Stimulated activated CD8-positive, alpha-beta memory T cell treated with anti-CD3 and anti-CD28 coated beads, Interleukin-7, amount 100 ng/mL, for 24 hours (primary cell): Measurements from ENCODE around the gene PAM.
"Not testable (repeated sequence)": the region's sequence is repeated elsewhere in the genome, so short reads cannot be mapped to it uniquely, and the experiment has no call there.

Experiments
- DNase-seq: peaks from one replicate; pipeline ENCODE4 v3.0.0-alpha.2; 2020; ENCODE audit warnings: low read depth

The PAM gene

DNA sequence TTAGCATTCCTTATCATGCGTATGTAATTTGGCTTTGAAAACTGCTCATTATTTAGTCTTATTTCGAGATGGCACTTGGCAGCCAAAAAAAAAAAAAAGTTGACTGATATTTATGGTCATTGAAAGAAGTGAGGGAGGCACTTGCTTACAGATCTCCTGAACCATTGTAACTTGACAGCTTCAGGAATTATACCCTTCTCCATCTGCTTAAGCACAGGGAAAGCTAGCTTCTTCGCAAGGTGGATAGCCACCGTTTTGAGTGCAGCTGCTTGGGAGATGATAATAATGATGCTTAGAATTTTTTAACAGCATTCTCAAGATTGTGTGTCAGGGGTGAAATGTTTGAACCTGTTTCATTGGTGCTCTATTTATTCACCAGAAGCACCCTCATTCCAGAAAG, 248.8 kb downstream of the PAM start:
- DNase-seq: no peak

DNA sequence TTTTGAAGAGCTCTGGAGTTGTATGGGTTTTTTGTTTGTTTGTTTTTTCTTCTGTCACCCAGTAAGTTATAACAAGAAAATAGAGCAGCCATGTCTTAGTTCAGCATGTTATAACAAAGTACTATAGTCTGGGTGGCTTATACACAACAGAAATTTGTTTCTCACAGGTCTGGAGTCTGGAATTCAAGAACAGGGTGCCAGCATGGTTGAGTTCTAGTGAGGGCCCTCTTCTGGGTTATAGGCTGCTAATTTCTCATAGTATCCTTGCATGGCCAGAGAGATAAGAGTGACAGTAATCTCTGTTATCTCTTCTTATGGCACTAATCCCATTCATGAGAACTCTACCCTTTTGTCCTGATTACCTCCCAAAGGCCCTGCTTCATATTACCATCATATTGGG, 250.2 kb downstream of the PAM start:
- no peak for DNase-seq

DNA sequence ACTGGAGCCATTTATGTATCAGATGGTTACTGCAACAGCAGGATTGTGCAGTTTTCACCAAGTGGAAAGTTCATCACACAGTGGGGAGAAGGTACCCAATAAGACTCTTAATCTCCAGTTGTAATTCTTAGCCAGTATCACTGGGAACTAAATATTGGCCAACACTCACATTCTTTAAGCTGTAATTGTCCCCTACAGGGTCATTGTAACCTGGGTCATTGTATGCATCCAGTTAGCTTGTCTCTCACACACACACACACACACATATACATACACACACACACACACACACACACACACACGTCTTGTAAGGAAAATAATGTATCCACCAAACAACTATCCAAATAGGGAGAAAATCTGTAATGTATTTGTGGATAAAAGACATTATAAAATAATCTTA, 251.8 kb downstream of the PAM start:
- no peak for DNase-seq

DNA sequence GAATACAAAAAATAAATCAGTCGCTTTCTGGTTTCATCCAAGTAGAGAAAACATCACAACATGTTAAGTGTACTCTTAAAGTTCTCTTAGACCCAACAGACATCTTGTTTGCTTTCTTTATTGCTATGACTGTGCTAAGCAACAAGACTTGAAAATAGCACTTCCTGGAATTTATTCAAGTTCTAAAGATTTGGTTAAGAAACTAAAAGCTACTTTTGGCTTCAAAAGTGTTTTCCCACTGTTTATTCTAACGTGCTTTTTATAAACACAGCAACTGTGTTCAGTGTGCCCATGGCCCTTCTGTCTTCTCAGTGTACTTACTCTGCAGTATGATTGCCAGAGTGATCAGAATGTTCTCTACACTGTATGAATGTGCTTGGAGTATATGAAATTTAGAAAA, 255.1 kb downstream of the PAM start:
- DNase-seq: no peak

DNA sequence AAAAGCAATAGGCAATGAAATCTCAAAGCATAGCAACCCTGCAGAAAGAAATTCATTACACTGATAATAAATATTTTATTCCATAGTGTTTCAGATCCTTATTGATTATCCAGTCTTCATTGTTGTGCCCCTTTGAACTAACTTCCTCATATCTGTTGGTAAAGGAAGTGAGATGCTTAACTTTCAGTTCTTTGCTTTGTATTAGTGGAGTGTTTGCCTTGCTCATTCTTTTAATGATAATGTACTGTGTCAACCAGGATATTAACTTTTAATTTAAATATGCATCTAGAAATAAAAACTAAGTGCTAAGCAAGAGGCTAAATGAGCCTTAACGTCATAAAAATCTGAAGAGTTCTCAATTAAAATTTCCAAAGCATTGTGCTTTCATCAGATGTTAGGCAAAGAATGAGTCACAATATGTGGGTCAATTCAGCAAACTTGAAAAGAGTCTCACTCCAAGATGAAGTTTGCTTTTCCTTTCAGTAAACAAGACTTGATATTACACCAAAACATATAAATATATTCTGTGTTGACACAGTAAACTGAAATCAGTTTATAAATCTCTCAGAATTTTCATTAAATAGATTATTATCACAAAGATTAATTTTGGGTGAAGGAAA, 258.9 kb downstream of the PAM start:
- no peak for DNase-seq

DNA sequence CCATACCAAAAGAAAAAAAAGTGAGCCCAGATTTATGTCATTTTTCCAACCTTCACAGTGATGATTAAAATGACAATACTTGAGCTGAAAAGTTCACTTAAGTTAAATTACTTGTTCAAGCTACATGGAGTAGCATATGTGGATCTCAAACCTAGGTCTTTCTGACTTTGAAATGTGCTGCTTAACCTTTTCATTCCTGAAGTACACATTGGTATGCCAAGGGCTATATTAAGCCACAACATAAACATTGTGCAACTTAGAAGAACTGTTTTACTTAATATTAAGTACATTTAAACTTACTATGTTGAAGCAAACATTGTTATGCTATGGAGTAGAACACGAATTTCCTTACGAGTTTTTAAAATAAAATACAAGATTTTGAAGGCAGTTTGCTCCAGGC, 259.9 kb downstream of the PAM start:
- no peak for DNase-seq

DNA sequence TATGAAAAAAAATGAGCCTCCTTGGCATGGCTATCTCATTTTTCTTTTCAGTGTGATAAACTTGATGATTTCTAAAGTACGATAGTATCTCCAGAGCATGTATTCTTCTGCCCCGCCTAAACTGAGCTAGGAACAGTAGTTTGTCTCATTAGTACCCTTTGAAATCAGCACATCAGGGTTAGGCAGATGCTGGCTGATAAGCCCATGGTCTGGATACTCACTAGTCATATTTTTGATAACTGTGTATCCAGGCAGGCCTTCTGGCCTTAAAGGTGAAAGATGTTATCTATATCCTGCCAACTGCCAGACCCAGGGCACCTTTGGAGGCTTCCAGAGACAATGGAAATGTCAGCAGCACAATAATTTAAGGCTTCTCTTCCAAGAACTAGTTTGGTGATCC, 261.1 kb downstream of the PAM start:
- no peak for DNase-seq

DNA sequence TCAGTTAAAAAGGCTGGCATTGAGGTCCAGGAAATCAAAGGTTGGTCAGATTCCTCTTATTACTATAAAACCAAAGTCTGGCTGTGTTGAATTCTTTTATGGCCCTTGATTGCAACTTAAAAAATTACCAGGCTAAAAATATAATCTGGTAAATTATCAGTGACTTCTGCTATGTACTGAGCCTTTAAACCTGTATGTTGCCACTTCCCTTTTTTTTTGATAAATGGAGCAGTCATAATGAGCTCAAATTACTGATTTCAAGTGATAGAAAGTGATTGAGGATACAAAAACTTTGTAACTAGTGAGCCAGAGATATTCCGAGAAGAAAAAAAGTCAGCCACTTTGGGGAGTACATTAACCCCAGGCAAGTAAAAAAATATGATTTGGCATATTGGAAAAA, 264.7 kb downstream of the PAM start:
- no peak for DNase-seq

DNA sequence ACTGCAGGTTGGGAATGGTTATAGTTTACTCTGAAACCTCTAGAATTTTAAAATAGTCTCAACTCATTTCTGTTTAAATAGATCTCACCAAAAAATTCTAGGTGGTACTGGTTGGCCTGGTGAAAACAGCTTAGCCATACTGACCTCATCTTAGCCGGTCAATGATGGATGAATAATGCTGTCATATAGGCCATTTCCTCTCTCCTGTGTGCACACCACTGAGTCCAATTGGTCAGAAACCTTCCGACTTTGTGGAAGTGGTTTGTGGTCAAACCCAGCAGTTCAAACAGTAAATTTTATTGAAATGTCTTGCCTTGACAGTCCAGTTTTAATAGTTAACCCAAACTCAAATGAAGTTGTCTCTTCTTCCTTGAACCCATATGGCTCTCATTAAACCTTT, 266.2 kb downstream of the PAM start:
- no peak for DNase-seq

DNA sequence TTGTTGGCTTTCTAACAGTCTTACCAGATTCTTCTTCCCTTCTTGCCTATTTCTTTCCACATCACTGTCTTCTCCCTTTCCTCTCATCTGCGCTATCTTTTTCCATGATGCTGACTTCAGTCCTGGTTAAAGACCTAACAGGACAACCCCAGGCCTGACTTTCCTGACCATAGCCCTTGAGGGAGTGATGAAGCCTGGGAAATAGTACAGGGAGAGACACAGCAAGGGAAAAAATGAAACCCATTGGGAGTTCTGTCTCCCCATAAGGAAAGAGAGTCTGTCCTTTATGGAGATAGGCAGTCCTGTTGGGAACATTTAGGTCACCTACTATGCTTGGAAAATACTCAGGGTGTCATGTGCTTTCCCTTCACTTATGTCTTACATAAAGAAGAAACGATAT, 272.2 kb downstream of the PAM start:
- DNase-seq: no peak

DNA sequence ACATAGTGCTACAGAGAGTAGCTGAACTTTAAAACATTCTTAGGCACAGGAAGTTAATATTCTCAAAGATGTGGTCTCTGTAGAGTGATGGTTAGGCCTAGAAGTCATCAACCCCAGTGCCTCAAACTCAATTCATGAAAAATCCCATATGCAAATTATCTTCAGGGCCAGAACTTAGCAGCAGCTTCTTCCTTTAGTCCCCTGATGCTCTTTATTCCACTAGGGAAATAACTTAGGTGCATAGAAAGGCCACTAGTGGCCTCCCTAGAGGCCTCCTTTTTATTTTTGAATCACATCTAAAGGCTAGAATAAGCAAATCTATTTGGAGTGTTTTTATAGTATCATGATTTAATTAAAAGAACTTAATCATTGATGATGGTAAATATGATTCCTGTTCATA, 276.5 kb downstream of the PAM start:
- DNase-seq: no peak

DNA sequence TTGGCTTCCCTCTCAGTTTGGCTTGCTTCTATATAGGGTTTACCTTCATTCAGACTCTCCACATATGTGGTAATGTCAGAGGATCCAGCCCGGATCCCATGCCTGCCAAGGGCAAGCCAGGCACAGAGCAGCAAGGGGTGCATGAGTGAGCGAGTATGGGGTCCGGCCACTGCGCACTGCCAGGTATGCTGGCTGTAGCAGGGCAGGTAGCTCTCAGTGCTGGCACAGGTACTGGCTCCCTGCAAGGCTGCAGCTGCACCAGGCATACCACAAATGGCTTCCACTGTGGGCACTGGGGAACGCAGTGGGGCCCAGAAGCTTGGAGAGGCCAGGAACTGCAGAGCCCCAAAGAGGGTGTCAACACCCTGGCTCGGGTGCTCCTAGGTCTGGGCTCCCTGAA, 278.6 kb downstream of the PAM start:
- no peak for DNase-seq

DNA sequence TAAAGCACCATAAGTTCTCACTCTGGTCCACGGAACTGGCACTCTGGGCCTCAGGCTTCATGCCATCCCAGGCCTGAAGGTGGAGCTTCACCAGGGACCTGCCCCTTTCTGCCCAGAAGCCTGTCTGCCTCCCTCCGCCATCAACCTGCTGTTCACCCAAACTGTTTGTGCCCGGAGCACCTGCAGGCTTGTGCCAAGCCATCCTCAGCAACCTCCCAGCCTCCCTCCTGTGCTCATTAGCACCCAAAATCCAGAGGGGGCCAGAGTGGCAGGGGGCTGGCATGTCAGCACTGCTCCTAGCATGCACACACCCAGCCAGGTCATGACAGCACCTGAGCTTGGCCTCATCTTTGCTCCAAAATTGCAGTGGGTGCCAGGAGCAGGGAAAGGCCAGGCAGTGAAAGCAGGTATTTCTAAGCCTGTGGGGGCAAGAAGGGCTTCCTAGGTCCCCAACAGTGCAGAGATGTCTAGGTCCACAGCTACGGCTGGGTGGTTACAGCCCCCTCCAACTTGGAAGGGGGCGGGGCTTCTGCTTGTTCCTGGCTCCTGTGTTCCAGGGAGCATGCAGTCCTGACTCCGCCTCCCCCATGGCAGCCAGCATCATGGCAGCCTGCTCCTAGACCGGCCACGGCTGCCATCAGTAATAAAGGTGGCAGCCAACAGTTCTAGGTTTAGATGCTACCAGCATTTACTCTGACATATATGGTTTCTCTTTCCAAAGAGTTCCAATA, 279.7 kb downstream of the PAM start:
- no peak for DNase-seq

DNA sequence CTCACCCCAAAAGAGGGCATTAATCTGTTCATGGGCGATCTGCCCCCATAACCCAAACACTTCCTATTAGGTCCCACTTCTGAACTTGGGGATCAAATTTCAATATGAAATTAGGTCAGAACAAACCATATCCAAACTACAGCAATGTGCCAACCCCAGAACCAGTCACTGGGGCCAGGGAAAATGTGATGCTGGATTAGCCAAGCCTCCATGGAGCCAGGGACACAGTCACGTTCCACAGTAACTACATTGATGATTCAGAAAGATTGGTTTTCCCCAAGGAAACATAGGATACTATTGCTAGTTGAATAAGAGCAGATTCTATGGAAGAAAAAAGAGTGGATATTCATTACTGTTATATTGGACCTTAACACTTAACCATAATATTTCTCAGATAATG, 280.6 kb downstream of the PAM start:
- DNase-seq: no peak

DNA sequence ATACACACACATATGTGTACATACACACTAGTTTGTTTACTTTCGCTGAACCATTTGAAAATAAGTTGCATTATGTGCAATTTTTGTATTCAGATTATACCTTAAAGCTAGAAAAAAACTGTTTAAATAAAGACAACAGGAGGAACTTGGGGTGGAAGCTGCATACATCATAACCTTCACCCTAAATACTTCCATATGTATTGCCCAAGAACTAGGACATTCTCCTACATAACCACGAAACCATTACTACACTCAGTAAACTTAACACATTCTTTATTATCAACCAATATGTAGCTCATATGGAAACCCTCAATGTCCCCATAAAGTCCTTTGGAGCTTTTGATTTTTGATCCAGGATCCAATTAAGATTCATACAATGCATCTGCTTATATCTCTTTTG, 281.5 kb downstream of the PAM start:
- no peak for DNase-seq

DNA sequence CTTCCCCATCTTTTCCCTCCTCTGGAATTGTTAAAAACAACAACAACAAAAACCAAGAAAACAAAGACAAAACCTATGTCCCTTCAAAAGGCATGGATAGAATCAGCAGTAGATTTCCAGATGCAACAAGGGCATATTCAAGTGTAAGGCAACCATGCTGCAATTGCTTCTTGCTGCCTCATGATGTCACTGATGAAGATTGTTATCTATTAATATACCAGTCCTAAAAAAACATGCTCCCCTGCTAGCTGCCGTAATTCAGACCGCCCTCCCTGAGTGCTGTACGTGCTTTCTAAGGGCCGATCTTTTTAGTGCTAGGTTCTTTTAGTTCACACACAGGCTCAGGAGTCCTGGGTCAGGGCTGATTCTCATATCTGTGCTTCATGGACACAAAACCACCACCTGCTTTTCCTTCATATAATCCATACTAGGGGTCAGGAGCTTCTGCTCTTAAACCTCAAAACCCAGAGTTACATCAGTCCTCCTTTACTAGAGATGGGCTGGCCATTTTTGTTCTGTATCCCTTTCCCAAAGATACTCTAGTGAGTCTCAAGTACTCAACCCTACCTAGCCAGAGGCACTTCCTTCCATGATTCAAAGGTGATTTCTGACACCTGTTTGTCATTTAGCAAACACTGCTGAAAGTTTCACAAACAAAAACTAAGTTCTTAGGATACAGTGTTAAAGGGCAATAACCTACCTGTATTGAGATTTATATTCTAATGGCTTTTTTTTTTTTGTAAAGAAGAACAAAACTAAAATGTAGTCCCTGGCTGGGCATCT, 282.8 kb downstream of the PAM start:
- DNase-seq: no peak

DNA sequence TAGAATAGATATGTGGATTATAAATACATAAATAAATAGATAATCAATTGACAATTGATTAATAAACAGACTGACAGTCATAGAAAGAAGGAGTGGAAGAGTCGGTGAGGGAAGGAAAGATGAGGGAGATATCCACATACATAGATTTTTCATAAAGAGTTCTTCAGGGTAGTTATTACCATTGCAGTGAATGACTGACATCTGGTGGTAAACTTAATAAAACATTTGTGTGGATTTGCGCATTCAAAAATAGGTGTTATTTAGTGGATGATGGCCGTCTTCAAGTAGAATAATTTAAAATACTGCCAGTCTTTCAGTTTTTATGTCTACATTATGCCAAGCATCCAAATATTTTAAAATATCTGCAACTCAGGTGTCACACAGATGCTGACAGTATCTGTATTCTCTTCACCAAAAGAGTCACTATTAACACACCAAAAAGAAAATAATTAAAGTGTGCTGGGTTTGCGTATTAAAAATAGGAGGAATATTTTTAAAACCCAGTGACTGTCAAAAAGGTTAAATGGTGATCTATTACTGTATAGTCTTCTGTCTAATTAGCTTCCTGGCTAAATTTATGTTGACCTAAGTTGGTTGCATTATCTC, 286.1 kb downstream of the PAM start:
- DNase-seq: no peak

DNA sequence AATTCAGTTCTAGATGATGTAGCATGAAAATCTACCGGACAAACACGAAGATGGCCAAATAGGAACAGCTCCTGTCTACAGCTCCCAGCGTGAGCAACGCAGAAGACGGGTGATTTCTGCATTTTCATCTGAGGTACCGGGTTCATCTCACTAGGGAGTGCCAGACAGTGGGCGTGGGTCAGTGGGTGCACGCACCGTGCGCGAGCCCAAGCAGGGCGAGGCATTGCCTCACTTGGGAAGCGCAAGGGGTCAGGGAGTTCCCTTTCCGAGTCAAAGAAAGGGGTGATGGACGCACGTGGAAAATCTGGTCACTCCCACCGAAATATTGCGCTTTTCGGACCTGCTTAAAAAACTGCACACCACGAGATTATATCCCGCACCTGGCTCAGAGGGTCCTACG, 291.6 kb downstream of the PAM start:
- DNase-seq: not testable (repeated sequence)

DNA sequence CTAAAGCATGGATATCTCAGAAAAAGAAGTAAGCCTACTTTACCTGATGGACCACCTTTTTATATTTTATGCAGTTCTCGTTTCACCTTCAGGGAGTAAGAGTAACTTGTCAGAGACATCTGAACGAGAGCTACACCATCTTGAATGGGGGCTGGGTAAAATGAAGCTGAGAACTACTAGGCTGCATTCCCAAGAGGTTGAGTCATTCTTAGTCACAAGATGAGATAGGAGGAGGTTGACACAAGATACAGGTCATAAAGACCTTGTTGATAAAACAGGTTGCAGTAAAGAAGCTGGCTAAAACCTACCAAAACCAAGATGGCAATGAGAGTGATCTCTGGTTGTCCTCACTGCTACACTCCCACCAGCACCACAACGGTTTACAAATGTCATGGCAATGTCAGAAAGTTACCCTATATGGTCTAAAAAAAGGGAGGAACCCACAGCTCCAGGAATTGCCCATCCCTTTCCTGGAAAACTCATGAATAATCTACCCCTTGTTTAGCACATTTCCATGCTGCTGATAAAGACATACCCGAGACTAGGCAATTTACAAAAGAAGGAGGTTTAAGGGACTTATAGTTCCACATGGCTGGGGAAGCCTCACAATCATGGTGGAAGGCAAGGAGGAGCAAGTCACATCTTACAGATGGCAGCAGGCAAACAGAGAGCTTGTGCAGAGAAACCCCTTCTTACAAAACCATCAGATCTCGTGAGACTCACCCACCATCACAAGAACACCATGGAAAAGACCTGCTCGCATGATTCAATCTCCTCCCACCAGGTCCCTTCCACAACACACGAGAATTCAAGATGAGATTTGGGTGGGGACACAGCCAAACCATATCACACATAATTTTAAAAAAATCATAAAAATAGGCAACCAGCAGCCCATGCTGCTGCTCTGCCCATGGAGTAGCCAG, 302.4 kb downstream of the PAM start:
- no peak for DNase-seq

DNA sequence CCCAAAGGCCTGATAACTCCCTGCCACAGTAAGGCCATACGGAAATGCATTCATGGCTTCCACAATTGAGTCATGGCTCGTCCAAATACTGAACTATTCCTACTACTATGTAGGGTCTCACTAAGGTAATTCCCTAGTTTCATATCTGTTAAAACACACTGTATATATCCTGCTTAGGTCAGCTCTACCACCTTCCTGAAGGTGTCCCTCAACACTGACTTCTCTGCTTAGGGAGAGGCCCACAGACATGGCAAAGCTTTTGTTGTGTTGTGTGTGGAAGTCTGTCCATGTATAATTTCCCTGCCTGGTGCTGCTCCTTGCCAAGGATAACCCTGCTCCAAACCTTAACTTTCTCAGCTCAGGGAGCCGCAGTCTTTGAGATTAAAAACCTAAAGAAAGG, 304.4 kb downstream of the PAM start:
- no peak for DNase-seq

DNA sequence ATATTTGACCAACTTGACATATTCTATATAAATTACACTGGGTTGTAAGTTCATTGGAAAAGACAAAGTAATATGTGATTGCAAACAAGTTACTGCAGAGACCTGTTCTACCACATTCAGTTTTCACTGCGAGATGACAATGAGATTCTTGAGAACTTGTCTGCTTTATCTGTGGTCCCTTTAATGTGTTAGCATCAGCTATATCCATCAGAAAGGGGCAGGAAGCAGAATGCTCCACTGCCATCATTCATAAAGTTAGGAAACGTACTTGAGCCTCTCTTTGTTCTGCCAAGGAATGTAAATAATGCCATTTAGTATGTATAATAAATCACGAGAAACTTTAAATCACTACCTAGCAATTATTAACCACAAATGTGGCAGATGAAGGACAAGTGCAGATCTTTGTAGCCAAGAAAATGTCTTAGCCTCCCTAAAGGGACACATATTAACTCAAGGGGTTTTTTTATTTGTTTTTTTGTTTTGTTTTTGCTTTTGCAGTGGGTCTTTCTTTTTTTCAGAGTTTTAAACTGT, 305.4 kb downstream of the PAM start:
- no peak for DNase-seq

DNA sequence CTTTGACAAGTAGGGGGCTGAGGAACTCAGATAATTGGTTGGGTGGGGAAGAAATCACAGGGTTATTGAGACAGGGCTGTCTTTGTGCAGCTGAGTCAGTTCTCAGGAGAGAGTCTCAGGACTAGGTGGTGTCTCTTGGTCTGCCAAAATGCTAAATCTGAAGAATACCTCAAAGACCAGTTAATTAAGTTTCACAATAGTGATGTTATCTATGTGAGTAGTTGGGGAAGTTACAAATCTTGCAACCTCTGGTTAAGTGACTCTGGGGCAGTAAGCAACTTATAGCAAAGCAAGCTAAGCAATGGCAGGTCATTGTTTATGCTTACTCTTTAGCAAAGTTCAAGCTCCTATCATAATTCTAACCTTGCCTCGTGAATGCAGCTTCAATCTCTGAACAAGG, 311.2 kb downstream of the PAM start:
- no peak for DNase-seq
